ENCODE measurements around the gene HDGF.

HDGF gene

GRCh38 chr1:156772222-156772621, 20.7 kb upstream of the HDGF start:
- ChIA-PET CTCF (interaction anchor here (0.7 to 9.6 kb wide), 11 partner anchors 9 to 120 kb away, joined by 3 to 69 read pairs (median 4); partner anchors contain the start of genes INSRR, ISG20L2, METTL25B and NTRK1), POLR2A (no interaction called here)
- no peak overlapping the region for H3K4me3 ChIP-seq (ENCODE audit: low read depth, low read length)
- TF ChIP-seq CTCF (IDR thresholded peaks at IDR 0.05; ENCODE audit: insufficient read depth, low read length, missing control alignments), result no peak
- no peak for DNase-seq (ENCODE audit: low read depth, low spot score)

- H3K4me3 ChIP-seq (ENCODE audit: low read depth, low read length), result peak overlapping the region; percentile 95
- ChIA-PET CTCF (interaction anchor here (0.8 to 9.6 kb wide), 7 partner anchors 21 to 109 kb away, joined by 3 to 69 read pairs (median 5); partner anchors contain the start of genes INSRR, ISG20L2, METTL25B and NTRK1), POLR2A (interaction anchor here (0.6 to 1.4 kb wide), 2 partner anchors 17 to 26 kb away, joined by 3 to 5 read pairs; partner anchors contain the start of gene HDGF)
- no peak for TF ChIP-seq CTCF (IDR thresholded peaks at IDR 0.05; ENCODE audit: insufficient read depth, low read length, missing control alignments)
- DNase-seq (ENCODE audit: low read depth, low spot score), result no peak
Observed at GRCh38 chr1:156768610-156769295, 17.3 kb upstream of the HDGF start.

GRCh38 chr1:156767879-156768604, 16.6 kb upstream of the HDGF start:
- peak overlapping the region; percentile 95 for H3K4me3 ChIP-seq (ENCODE audit: low read depth, low read length)
- CTCF ChIA-PET, result interaction anchor here (0.9 to 9.6 kb wide), 7 partner anchors 16 to 108 kb away, joined by 3 to 69 read pairs (median 10); partner anchors contain the start of genes HDGF, INSRR, ISG20L2 and METTL25B
- TF ChIP-seq CTCF (IDR thresholded peaks at IDR 0.05; ENCODE audit: insufficient read depth, low read length, missing control alignments), result no peak
- no peak for DNase-seq (ENCODE audit: low read depth, low spot score)
- POLR2A ChIA-PET, result interaction anchor here (0.6 to 2.2 kb wide), 8 partner anchors 9 to 331 kb away, joined by 3 to 21 read pairs (median 5); partner anchors contain the start of genes HDGF, ISG20L2, METTL25B and MRPL24

- ChIA-PET POLR2A (interaction anchor here (0.6 to 2.2 kb wide), 9 partner anchors 9 to 330 kb away, joined by 3 to 21 read pairs (median 5); partner anchors contain the start of genes HDGF, ISG20L2, METTL25B and MRPL24), CTCF (interaction anchor here (1.2 to 9.6 kb wide), 7 partner anchors 15 to 124 kb away, joined by 3 to 69 read pairs (median 10); partner anchors contain the start of genes HDGF, INSRR, ISG20L2 and METTL25B)
- peak; percentile 99 for DNase-seq (ENCODE audit: low read depth, low spot score)
- H3K4me3 ChIP-seq (ENCODE audit: low read depth, low read length), result peak within 1 kb of the TSS; percentile 95
- no peak for TF ChIP-seq CTCF (IDR thresholded peaks at IDR 0.05; ENCODE audit: insufficient read depth, low read length, missing control alignments)
Observed at GRCh38 chr1:156767101-156767878, 15.8 kb upstream of the HDGF start, which contains the start of gene PRCC. Gene PRCC, plus strand, starts transcription at chr1:156767535. Its CDS starts 237 bp downstream, at chr1:156767772.

- CTCF ChIA-PET, result interaction anchor here (1.0 to 9.6 kb wide), 10 partner anchors 10 to 125 kb away, joined by 3 to 69 read pairs (median 4); partner anchors contain the start of genes HDGF, INSRR, ISG20L2 and METTL25B
- no peak for DNase-seq (ENCODE audit: low read depth, low spot score)
- POLR2A ChIA-PET, result interaction anchor here (0.7 to 2.2 kb wide), 8 partner anchors 10 to 94 kb away, joined by 3 to 21 read pairs (median 5); partner anchors contain the start of genes HDGF, ISG20L2, METTL25B and MRPL24
- TF ChIP-seq CTCF (IDR thresholded peaks at IDR 0.05; ENCODE audit: insufficient read depth, low read length, missing control alignments), result no peak
- H3K4me3 ChIP-seq (ENCODE audit: low read depth, low read length), result peak overlapping the region; percentile 95
Observed at GRCh38 chr1:156766298-156767100, 15.0 kb upstream of the HDGF start.

Data from AG04449 (cell line).